SU-DHL-6 (cell line): ENCODE measurements around the gene SPOCD1.

ENCODE experiments used
- H2AFZ ChIP-seq: fragments of 200-600 bp; sonication (generic); 2 replicates; pipeline ENCODE4 v1.6.1; 2014; ENCODE audit warnings: low read depth, mild to moderate bottlenecking, moderate library complexity, mixed read lengths, antibody characterized with exemption, low read length; ENCODE audit not compliant: severe bottlenecking
- H3F3A ChIP-seq: fragments of 200-600 bp; shearing (Covaris generic); 2 replicates; pipeline ENCODE4 v1.6.0; 2016; ENCODE audit warnings: antibody characterized with exemption, mild to moderate bottlenecking; ENCODE audit not compliant: insufficient read depth
- H3K27ac ChIP-seq: fragments of 200-600 bp; sonication (generic); 2 replicates; pipeline ENCODE4 v1.5.1; 2016; ENCODE audit warnings: low read depth, mild to moderate bottlenecking, low read length, moderate library complexity, mixed read lengths
- H3K27me3 ChIP-seq: fragments of 200-600 bp; sonication (generic), shearing (Covaris generic); 2 replicates; pipeline ENCODE4 v1.6.0; 2014; ENCODE audit warnings: mild to moderate bottlenecking, low read length
- H3K36me3 ChIP-seq: fragments of 200-600 bp; sonication (generic); 2 replicates; pipeline ENCODE4 v1.6.1; 2014; ENCODE audit warnings: mild to moderate bottlenecking, low read length, mixed read lengths
- H3K4me2 ChIP-seq: fragments of 300-600, 200-600 bp; shearing (Covaris generic), sonication (generic); 2 replicates; pipeline ENCODE4 v1.6.0; 2014; ENCODE audit warnings: low read length, low read depth, mild to moderate bottlenecking; ENCODE audit not compliant: poor library complexity, severe bottlenecking
- H3K4me3 ChIP-seq: fragments of 200-600 bp; sonication (generic); 2 replicates; pipeline ENCODE4 v1.5.1; 2014; ENCODE audit warnings: antibody characterized with exemption, low read length, mild to moderate bottlenecking, mixed read lengths; ENCODE audit not compliant: insufficient read depth, poor library complexity, severe bottlenecking
- H3K79me2 ChIP-seq: fragments of 200-600 bp; sonication (generic); 2 replicates; pipeline ENCODE4 v1.6.1; 2014; ENCODE audit warnings: mild to moderate bottlenecking, low read length, moderate library complexity; ENCODE audit not compliant: insufficient read depth
- H3K9ac ChIP-seq: fragments of 200-600 bp; sonication (generic); 2 replicates; pipeline ENCODE4 v1.7.0; 2014; ENCODE audit warnings: mild to moderate bottlenecking, low read length
- H3K9me2 ChIP-seq: fragments of 200-600 bp; sonication (generic); replicated peaks from 2 replicates; pipeline ENCODE4 v1.6.1; 2014; ENCODE audit warnings: low read length; ENCODE audit not compliant: insufficient read depth
- H3K9me3 ChIP-seq: fragments of 200-600 bp; sonication (generic); 2 replicates; pipeline ENCODE4 v1.6.1; 2014; ENCODE audit warnings: low read length, mixed read lengths; ENCODE audit not compliant: insufficient read depth
- H4K20me1 ChIP-seq: fragments of 200-600 bp; sonication (generic); 2 replicates; pipeline ENCODE4 v1.6.1; 2014; ENCODE audit warnings: low read depth, mild to moderate bottlenecking, antibody characterized with exemption, low read length, moderate library complexity, mixed read lengths
- EZH2phosphoT487 ChIP-seq: fragments of 200-600 bp; sonication (generic), shearing (Covaris generic); conservative IDR thresholded peaks from 2 replicates; pipeline ENCODE4 v1.6.1; 2018; ENCODE audit warnings: mild to moderate bottlenecking, antibody characterized with exemption, low read length, moderate library complexity, mixed read lengths
- TF ChIP-seq, protein P1 (sequence below): fragments of 200-600 bp; sonication (generic); IDR thresholded peaks from one replicate; pipeline ENCODE4 v1.5.1; 2017; ENCODE audit warnings: antibody characterized with exemption, mild to moderate bottlenecking, low read length, moderate library complexity; ENCODE audit not compliant: insufficient read depth, poor library complexity, severe bottlenecking

SPOCD1 gene

DNA sequence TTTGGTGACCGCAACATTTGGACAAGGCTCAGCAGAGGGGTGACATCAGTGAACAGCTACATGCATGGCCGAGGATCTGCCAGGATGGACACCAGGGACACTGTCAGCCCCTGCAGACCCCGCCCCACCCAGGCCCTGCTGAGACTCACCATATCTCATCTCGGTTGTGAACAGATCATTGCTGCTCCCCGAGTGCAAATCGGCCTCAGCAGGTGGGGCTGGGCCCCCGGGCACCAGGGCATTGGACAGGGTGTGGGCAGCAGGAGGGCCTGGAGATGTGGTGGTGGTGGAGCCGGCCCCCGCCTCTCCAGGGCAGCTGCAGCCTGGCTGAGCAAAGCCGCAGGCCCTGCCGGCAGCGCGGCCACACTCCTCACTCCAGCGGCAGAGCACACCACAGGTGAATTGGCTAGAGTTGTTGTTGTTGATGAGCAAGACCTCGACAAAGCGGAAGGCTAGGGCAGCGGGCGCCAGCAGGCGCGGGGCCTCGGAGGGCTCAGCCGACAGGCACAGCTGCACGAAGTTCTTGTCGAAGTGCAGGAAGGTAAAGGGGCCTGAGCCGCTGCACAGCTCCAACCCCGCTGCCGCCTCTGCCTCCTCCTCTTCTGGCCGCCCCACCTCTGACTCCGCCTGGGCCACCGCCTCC lies 59.9 kb downstream of the SPOCD1 start:
- H3K79me2 ChIP-seq = no peaks in the 10 kb centered on the region
- no peak overlapping the region for H3K4me2 ChIP-seq
- no peak overlapping the region for H2AFZ ChIP-seq
- no peaks in the 10 kb centered on the region for H3K36me3 ChIP-seq
- no peaks in the 10 kb centered on the region for H3K9me3 ChIP-seq
- peaks cover 5% of the 10 kb centered on the region; the same call in 1 of the 2 replicates for H4K20me1 ChIP-seq
- no peak overlapping the region for H3K27ac ChIP-seq
- H3K4me3 ChIP-seq = no peak overlapping the region
- no peak overlapping the region for H3K9ac ChIP-seq
- no peaks in the 10 kb centered on the region for H3F3A ChIP-seq
- no peaks in the 10 kb centered on the region for H3K27me3 ChIP-seq
- H3K9me2 ChIP-seq = no peaks in the 10 kb centered on the region
- TF ChIP-seq, protein P1, sequence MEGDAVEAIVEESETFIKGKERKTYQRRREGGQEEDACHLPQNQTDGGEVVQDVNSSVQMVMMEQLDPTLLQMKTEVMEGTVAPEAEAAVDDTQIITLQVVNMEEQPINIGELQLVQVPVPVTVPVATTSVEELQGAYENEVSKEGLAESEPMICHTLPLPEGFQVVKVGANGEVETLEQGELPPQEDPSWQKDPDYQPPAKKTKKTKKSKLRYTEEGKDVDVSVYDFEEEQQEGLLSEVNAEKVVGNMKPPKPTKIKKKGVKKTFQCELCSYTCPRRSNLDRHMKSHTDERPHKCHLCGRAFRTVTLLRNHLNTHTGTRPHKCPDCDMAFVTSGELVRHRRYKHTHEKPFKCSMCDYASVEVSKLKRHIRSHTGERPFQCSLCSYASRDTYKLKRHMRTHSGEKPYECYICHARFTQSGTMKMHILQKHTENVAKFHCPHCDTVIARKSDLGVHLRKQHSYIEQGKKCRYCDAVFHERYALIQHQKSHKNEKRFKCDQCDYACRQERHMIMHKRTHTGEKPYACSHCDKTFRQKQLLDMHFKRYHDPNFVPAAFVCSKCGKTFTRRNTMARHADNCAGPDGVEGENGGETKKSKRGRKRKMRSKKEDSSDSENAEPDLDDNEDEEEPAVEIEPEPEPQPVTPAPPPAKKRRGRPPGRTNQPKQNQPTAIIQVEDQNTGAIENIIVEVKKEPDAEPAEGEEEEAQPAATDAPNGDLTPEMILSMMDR = no peak
- no peak for TF ChIP-seq EZH2phosphoT487

DNA sequence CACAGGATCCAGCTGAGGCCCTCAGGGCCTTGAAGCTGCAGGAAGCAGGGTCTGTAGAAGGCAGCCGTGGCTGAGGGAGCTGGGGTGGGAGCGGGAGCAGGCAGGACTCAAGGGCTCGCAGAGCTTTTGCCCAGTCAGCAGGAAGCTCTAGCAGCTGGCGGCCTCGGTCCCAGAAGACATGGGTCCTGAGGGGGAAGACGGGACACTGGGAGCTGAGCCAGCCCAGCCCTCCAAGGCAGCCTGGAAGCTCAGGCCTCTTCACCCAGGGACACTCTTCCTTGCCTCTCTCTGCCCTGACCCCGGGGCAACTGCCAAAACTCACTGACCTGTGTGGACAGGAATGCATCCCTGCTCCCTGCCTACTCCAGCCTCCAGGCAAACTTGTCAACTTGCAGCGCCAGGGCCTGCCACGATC lies 60.6 kb downstream of the SPOCD1 start:
- no peaks in the 10 kb centered on the region for H3K9me2 ChIP-seq
- H3K4me2 ChIP-seq = no peak overlapping the region
- no peaks in the 10 kb centered on the region for H3K27me3 ChIP-seq
- no peaks in the 10 kb centered on the region for H3K9me3 ChIP-seq
- H3F3A ChIP-seq = no peaks in the 10 kb centered on the region
- no peak overlapping the region for H2AFZ ChIP-seq
- H3K4me3 ChIP-seq = no peak overlapping the region
- H3K79me2 ChIP-seq = no peaks in the 10 kb centered on the region
- H3K36me3 ChIP-seq = no peaks in the 10 kb centered on the region
- no peak for TF ChIP-seq EZH2phosphoT487
- TF ChIP-seq, protein P1 = no peak
- H3K27ac ChIP-seq = no peak overlapping the region
- H3K9ac ChIP-seq = no peak overlapping the region
- peaks cover 5% of the 10 kb centered on the region; the same call in 1 of the 2 replicates for H4K20me1 ChIP-seq

DNA sequence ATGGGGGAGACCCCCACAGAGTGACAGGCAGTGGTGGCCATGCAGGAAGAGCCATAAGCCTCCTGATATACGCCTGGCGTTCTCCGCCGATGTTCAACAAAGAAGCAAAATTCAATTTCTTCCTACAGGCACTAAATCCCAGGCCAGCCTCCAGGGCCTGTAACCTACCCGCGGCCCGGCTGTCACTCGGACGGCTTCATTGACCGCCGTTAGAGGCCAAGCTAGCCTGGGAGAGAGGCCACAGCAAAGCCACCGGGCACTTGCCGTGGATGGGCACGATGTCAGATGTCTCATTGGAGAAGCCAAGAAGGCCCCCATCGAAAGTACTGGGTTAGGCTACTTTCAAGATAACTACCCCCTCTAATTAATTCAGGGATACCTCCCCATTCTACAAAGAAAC lies 61.4 kb downstream of the SPOCD1 start:
- H3K27ac ChIP-seq = no peak overlapping the region
- H3K4me2 ChIP-seq = no peak overlapping the region
- H3K79me2 ChIP-seq = no peaks in the 10 kb centered on the region
- no peak overlapping the region for H2AFZ ChIP-seq
- no peaks in the 10 kb centered on the region for H3K27me3 ChIP-seq
- H3K4me3 ChIP-seq = no peak overlapping the region
- peaks cover 5% of the 10 kb centered on the region; the same call in 1 of the 2 replicates for H4K20me1 ChIP-seq
- H3K9me2 ChIP-seq = no peaks in the 10 kb centered on the region
- H3K9ac ChIP-seq = no peak overlapping the region
- no peaks in the 10 kb centered on the region for H3K36me3 ChIP-seq
- H3K9me3 ChIP-seq = no peaks in the 10 kb centered on the region
- no peaks in the 10 kb centered on the region for H3F3A ChIP-seq
- TF ChIP-seq EZH2phosphoT487 = no peak
- TF ChIP-seq, protein P1 = no peak
